K562 (cell line): Measurements from ENCODE around the gene PAN2. TPM values are rescaled to one million over a fixed set of nuclear protein-coding genes. Genes with fewer than 3 reads are reported as not detected.

Source experiments
- HNRNPH1 ChIP-seq: fragments of 200-400 bp; formaldehyde crosslinking; optimal IDR thresholded peaks from 2 replicates; pipeline ENCODE3; 2017; ENCODE audit warnings: low read depth, mild to moderate bottlenecking, low read length, moderate library complexity
- KDM1A ChIP-seq, 2 experiments: fragments of 450-650 bp; IDR thresholded peaks; 2 replicates each; pipeline ENCODE4 v1.6.1; 2016; ENCODE audit warnings: mild to moderate bottlenecking in 2 of 2
- NONO ChIP-seq, 2 experiments: fragments of 200-400 bp in 1 of 2; fragments of 450-650 bp in 1 of 2; formaldehyde crosslinking in 1 of 2; IDR thresholded peaks; 2 replicates each; pipeline ENCODE4 v1.6.1; 2017; ENCODE audit warnings: low read depth in 2 of 2, mild to moderate bottlenecking in 2 of 2, moderate library complexity in 2 of 2, low read length in 1 of 2
- TOE1 ChIP-seq, 2 experiments: fragments of 450-650 bp in 1 of 2; sonication (generic) in 1 of 2; formaldehyde crosslinking in 1 of 2; IDR thresholded peaks; 2 replicates each; pipeline versions ENCODE4 v1.7.1 to v1.8.0; 2016 to 2022; ENCODE audit warnings: borderline replicate concordance in 2 of 2, mild to moderate bottlenecking in 2 of 2, antibody characterized with exemption in 1 of 2, inconsistent platforms in 1 of 2, low read depth in 1 of 2, missing genetic modification reagents in 1 of 2, moderate library complexity in 1 of 2
- polyA plus RNA-seq, 8 experiments: library from polyadenylated mRNA; depleted of rRNA in 4 of 8; stranded (reverse) in 5 of 8; unstranded in 3 of 8; fragments of >200 nt; fragmentation: Nextera tagmentation in 2 of 8; fragmentation: Illumina TruSeq in 1 of 8; extraction: Ambion mirVana in 2 of 8; extraction: Trizol in 1 of 8; gene quantifications; 2 replicates each; pipeline versions ENCODE4 v1.2.1 to v1.2.3, GENCODE V29; 2011 to 2014; ENCODE audit warnings: inconsistent platforms in 1 of 8, missing spikeins in 1 of 8
- total RNA-seq, 7 experiments: library from RNA; depleted of rRNA in 6 of 7; stranded (reverse); fragments of >200 nt in 6 of 7; fragmentation: Illumina TruSeq in 2 of 7; extraction: Trizol in 2 of 7; gene quantifications; 2 replicates each; pipeline versions ENCODE4 v1.2.1 to v1.2.3, GENCODE V29; 2011 to 2021; ENCODE audit warnings: low replicate concordance in 1 of 7
- TF ChIP-seq, protein P1 (sequence below): IDR thresholded peaks from 2 replicates; pipeline ENCODE4 v1.6.1; 2016; ENCODE audit warnings: missing genetic modification characterization, missing compliant biosample characterization
- TF ChIP-seq, protein P2 (sequence below): fragments of 150-350 bp; conservative IDR thresholded peaks from 2 replicates; pipeline ENCODE4 v1.6.1; 2014; ENCODE audit warnings: low read length
- TF ChIP-seq, protein P3 (sequence below): fragments of 250-450 bp; sonication (Bioruptor Pico); IDR thresholded peaks from 2 replicates; pipeline ENCODE4 v1.4.0; 2020
- TF ChIP-seq, protein P4 (sequence below): fragments of 250-450 bp; sonication (Bioruptor Pico); IDR thresholded peaks from 2 replicates; pipeline ENCODE4 v1.5.0; 2021
- TF ChIP-seq, protein P5 (sequence below): sonication (generic); formaldehyde crosslinking; IDR thresholded peaks from 2 replicates; pipeline ENCODE4 v1.8.0; 2023; ENCODE audit warnings: missing genetic modification reagents, mild to moderate bottlenecking, borderline replicate concordance
- TF ChIP-seq, protein P6 (sequence below): fragments of 250-450 bp; sonication (Bioruptor Pico); IDR thresholded peaks from 2 replicates; pipeline ENCODE4 v1.4.0; 2020; ENCODE audit warnings: mild to moderate bottlenecking, moderate library complexity

The PAN2 gene
- total and polyA plus RNA-seq, 9 of the 15 experiments (the other 6 are each of a cell fraction or from before 2014, with no cell fraction given) = 15.0 to 66.1 (median 25.9) TPM

DNA sequence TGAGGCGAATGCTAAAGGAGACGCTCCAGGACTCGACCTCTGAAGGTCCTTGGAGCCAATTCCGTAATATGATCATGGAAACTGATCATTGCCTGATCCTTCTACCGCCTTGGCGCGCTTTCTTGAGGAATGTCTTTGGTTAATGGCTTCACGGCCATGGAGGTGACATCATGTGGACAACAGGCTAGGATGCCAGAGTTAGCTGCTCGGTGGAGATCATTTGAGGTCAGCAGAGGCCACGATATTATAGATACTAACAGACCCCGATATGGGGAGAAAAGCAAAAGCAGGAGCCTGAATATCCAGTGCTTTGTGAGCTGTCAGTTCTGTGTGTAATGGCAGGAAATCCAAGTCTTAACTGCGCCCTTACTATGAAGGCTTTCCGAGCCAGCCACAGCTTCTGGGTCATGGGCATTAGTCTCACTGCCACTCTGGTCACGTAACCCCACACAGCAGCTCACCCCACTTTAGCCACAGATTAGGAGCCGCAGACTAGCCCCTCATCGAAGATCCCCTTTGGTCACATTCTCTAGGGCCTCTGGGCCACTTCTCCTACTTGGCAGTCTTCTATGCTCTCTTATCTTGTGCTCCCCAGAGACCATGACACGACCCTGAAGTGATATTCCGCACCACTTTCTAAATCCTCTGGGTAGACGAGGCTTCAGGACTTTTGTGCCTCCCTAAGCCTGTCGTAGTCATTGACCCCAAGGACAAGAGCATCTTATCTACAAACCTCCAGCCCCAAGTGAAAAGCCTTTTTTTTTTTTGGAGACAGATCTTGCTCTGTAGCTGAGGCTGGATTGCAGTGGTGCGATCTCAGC, 32.9 kb downstream of the PAN2 start (continued):
- TF ChIP-seq, protein P1, sequence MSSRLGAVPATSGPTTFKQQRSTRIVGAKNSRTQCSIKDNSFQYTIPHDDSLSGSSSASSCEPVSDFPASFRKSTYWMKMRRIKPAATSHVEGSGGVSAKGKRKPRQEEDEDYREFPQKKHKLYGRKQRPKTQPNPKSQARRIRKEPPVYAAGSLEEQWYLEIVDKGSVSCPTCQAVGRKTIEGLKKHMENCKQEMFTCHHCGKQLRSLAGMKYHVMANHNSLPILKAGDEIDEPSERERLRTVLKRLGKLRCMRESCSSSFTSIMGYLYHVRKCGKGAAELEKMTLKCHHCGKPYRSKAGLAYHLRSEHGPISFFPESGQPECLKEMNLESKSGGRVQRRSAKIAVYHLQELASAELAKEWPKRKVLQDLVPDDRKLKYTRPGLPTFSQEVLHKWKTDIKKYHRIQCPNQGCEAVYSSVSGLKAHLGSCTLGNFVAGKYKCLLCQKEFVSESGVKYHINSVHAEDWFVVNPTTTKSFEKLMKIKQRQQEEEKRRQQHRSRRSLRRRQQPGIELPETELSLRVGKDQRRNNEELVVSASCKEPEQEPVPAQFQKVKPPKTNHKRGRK (tag) = no peak
- TF ChIP-seq, protein P2, sequence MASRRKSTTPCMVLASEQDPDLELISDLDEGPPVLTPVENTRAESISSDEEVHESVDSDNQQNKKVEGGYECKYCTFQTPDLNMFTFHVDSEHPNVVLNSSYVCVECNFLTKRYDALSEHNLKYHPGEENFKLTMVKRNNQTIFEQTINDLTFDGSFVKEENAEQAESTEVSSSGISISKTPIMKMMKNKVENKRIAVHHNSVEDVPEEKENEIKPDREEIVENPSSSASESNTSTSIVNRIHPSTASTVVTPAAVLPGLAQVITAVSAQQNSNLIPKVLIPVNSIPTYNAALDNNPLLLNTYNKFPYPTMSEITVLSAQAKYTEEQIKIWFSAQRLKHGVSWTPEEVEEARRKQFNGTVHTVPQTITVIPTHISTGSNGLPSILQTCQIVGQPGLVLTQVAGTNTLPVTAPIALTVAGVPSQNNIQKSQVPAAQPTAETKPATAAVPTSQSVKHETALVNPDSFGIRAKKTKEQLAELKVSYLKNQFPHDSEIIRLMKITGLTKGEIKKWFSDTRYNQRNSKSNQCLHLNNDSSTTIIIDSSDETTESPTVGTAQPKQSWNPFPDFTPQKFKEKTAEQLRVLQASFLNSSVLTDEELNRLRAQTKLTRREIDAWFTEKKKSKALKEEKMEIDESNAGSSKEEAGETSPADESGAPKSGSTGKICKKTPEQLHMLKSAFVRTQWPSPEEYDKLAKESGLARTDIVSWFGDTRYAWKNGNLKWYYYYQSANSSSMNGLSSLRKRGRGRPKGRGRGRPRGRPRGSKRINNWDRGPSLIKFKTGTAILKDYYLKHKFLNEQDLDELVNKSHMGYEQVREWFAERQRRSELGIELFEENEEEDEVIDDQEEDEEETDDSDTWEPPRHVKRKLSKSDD = peak; percentile 36; the same call in 1 of the 2 replicates
- TF ChIP-seq, protein P3, sequence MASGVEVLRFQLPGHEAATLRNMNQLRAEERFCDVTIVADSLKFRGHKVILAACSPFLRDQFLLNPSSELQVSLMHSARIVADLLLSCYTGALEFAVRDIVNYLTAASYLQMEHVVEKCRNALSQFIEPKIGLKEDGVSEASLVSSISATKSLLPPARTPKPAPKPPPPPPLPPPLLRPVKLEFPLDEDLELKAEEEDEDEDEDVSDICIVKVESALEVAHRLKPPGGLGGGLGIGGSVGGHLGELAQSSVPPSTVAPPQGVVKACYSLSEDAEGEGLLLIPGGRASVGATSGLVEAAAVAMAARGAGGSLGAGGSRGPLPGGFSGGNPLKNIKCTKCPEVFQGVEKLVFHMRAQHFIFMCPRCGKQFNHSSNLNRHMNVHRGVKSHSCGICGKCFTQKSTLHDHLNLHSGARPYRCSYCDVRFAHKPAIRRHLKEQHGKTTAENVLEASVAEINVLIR (CRISPR knock-in tag) = no peak
- TF ChIP-seq NONO (IDR thresholded peaks at IDR 0.05; ENCODE audit: low read depth in 2 of 2, low read length in 1 of 2) (peak in 1 of 2 experiments; percentile 37; a peak in 1 of 4 replicates), HNRNPH1 (no peak), TOE1 (IDR thresholded peaks at IDR 0.05; ENCODE audit: borderline replicate concordance) (no peak; the same call in 1 of the 2 replicates), TOE1 (CRISPR knock-in tag; IDR thresholded peaks at IDR 0.05; ENCODE audit: borderline replicate concordance, low read depth) (no peak), KDM1A (IDR thresholded peaks at IDR 0.05) (peak; percentile 93 to 94)
- TF ChIP-seq, protein P4, sequence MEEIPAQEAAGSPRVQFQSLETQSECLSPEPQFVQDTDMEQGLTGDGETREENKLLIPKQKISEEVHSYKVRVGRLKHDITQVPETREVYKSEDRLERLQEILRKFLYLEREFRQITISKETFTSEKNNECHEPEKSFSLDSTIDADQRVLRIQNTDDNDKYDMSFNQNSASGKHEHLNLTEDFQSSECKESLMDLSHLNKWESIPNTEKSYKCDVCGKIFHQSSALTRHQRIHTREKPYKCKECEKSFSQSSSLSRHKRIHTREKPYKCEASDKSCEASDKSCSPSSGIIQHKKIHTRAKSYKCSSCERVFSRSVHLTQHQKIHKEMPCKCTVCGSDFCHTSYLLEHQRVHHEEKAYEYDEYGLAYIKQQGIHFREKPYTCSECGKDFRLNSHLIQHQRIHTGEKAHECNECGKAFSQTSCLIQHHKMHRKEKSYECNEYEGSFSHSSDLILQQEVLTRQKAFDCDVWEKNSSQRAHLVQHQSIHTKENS (CRISPR knock-in tag) = no peak
- TF ChIP-seq, protein P5, sequence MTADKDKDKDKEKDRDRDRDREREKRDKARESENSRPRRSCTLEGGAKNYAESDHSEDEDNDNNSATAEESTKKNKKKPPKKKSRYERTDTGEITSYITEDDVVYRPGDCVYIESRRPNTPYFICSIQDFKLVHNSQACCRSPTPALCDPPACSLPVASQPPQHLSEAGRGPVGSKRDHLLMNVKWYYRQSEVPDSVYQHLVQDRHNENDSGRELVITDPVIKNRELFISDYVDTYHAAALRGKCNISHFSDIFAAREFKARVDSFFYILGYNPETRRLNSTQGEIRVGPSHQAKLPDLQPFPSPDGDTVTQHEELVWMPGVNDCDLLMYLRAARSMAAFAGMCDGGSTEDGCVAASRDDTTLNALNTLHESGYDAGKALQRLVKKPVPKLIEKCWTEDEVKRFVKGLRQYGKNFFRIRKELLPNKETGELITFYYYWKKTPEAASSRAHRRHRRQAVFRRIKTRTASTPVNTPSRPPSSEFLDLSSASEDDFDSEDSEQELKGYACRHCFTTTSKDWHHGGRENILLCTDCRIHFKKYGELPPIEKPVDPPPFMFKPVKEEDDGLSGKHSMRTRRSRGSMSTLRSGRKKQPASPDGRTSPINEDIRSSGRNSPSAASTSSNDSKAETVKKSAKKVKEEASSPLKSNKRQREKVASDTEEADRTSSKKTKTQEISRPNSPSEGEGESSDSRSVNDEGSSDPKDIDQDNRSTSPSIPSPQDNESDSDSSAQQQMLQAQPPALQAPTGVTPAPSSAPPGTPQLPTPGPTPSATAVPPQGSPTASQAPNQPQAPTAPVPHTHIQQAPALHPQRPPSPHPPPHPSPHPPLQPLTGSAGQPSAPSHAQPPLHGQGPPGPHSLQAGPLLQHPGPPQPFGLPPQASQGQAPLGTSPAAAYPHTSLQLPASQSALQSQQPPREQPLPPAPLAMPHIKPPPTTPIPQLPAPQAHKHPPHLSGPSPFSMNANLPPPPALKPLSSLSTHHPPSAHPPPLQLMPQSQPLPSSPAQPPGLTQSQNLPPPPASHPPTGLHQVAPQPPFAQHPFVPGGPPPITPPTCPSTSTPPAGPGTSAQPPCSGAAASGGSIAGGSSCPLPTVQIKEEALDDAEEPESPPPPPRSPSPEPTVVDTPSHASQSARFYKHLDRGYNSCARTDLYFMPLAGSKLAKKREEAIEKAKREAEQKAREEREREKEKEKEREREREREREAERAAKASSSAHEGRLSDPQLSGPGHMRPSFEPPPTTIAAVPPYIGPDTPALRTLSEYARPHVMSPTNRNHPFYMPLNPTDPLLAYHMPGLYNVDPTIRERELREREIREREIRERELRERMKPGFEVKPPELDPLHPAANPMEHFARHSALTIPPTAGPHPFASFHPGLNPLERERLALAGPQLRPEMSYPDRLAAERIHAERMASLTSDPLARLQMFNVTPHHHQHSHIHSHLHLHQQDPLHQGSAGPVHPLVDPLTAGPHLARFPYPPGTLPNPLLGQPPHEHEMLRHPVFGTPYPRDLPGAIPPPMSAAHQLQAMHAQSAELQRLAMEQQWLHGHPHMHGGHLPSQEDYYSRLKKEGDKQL (CRISPR knock-in tag) = no peak
- TF ChIP-seq, protein P6, sequence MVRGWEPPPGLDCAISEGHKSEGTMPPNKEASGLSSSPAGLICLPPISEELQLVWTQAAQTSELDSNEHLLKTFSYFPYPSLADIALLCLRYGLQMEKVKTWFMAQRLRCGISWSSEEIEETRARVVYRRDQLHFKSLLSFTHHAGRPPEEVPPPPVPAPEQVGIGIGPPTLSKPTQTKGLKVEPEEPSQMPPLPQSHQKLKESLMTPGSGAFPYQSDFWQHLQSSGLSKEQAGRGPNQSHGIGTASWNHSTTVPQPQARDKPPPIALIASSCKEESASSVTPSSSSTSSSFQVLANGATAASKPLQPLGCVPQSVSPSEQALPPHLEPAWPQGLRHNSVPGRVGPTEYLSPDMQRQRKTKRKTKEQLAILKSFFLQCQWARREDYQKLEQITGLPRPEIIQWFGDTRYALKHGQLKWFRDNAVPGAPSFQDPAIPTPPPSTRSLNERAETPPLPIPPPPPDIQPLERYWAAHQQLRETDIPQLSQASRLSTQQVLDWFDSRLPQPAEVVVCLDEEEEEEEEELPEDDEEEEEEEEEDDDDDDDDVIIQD (CRISPR knock-in tag) = no peak
